GM19463 (cell line): Measurements from ENCODE around the gene ZNF175.

Source experiments
- ATAC-seq: cut with Tn5 transposase; IDR thresholded peaks from one replicate; pipeline ENCODE4 v1.9.1; 2021; ENCODE audit warnings: mild to moderate bottlenecking, moderate library complexity; ENCODE audit not compliant: unreplicated experiment

Gene ZNF175

GRCh38 chr19:51587264-51588191 is 16.4 kb downstream of the ZNF175 start:
- no peak for ATAC-seq

- ATAC-seq = no peak
Measured at GRCh38 chr19:51589511-51589910, 18.4 kb downstream of the ZNF175 start.

GRCh38 chr19:51590441-51590840 is 19.4 kb downstream of the ZNF175 start:
- no peak for ATAC-seq

- no peak for ATAC-seq
Measured at GRCh38 chr19:51592521-51592920, 21.4 kb downstream of the ZNF175 start.

GRCh38 chr19:51593138-51593890 is 22.2 kb downstream of the ZNF175 start:
- no peak for ATAC-seq

GRCh38 chr19:51593969-51594773 is 23.1 kb downstream of the ZNF175 start:
- ATAC-seq = peak; percentile 98

GRCh38 chr19:51594774-51595109 is 23.7 kb downstream of the ZNF175 start:
- no peak for ATAC-seq

- ATAC-seq = no peak
Measured at GRCh38 chr19:51595190-51596175, 24.4 kb downstream of the ZNF175 start.

GRCh38 chr19:51598159-51598915 is 27.3 kb downstream of the ZNF175 start:
- no peak for ATAC-seq

GRCh38 chr19:51599084-51599483 is 28.0 kb downstream of the ZNF175 start:
- ATAC-seq = no peak

- ATAC-seq = no peak
Measured at GRCh38 chr19:51600940-51601580, 30.0 kb downstream of the ZNF175 start.

- no peak for ATAC-seq
Measured at GRCh38 chr19:51602189-51602854, 31.2 kb downstream of the ZNF175 start.

GRCh38 chr19:51607077-51607476 is 36.0 kb downstream of the ZNF175 start:
- ATAC-seq = peak; percentile 95

- ATAC-seq = no peak
Measured at GRCh38 chr19:51607920-51608562, 37.0 kb downstream of the ZNF175 start.

- ATAC-seq = no peak
Measured at GRCh38 chr19:51610576-51610975, 39.5 kb downstream of the ZNF175 start.

GRCh38 chr19:51614789-51615188 is 43.7 kb downstream of the ZNF175 start:
- no peak for ATAC-seq

- ATAC-seq = no peak
Measured at GRCh38 chr19:51615991-51616390, 44.9 kb downstream of the ZNF175 start.

- no peak for ATAC-seq
Measured at GRCh38 chr19:51621178-51621577, 50.1 kb downstream of the ZNF175 start.
